ENCODE results near the gene INSR. TPM values are rescaled to one million over a fixed set of nuclear protein-coding genes. Genes with fewer than 3 reads are reported as not detected.

Gene INSR
- polyA plus RNA-seq, 1 of the 3 experiments (the other 2 are of a cell fraction), result 3.6 TPM

DNA sequence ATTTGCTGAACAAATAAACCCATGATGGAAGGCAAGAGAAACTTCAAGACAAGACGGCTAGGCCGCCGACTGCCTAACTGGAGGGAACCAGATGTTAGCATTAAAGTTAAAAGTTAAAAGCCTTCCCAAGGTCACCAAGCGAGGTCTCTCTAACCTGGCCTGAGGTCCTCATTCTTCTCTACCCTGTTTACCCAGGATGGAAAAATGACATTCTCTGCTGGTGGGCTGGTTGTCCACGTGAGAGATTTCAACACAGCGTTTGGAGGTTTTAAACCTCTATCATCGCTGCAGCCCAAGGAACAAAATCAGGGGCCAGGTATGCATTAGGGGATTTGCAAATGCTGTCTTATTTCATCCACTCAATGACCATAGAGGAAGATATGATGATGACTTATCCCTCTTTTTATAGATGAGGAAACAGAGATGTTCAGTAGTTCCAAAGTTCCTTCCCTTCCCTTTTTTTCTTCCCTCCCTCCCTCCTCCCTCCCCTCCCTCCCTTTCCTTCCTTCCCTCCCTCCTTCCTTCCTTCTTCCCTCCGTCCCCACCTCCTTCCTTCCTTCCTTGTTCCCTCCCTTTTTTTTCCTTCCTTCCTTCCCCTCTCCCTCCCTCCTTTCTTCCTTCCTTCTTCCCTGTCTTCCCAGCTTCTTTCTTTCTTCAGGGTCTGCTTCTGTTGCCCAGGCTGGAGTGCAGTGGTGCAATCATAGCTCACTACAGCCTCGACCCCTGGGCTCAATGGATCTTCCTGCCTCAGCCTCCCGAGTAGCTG, 79.7 kb downstream of the INSR start (continued):
- no peak for TF ChIP-seq NFIC (IDR thresholded peaks at IDR 0.05; ENCODE audit: borderline replicate concordance)
- no peak for TF ChIP-seq FOXM1 (IDR thresholded peaks at IDR 0.05; ENCODE audit: low read depth)
- TF ChIP-seq, protein P1, sequence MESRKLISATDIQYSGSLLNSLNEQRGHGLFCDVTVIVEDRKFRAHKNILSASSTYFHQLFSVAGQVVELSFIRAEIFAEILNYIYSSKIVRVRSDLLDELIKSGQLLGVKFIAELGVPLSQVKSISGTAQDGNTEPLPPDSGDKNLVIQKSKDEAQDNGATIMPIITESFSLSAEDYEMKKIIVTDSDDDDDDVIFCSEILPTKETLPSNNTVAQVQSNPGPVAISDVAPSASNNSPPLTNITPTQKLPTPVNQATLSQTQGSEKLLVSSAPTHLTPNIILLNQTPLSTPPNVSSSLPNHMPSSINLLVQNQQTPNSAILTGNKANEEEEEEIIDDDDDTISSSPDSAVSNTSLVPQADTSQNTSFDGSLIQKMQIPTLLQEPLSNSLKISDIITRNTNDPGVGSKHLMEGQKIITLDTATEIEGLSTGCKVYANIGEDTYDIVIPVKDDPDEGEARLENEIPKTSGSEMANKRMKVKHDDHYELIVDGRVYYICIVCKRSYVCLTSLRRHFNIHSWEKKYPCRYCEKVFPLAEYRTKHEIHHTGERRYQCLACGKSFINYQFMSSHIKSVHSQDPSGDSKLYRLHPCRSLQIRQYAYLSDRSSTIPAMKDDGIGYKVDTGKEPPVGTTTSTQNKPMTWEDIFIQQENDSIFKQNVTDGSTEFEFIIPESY (IDR thresholded peaks at IDR 0.05; ENCODE audit: borderline replicate concordance, low read depth), result no peak
- TF ChIP-seq TAF1 (IDR thresholded peaks at IDR 0.05; ENCODE audit: borderline replicate concordance, low read depth, low read length), result no peak
- TF ChIP-seq CTCF (IDR thresholded peaks at IDR 0.05), result no peak

- 85% methylated on average over 14 of the region's 14 CpGs for WGBS (ENCODE audit: low lambda C conversion rate)
- CTCF ChIA-PET, result no interaction called here
Observed at GRCh38 chr19:7213628-7214323, 80.4 kb downstream of the INSR start.

More at GRCh38 chr19:7213628-7214323, 80.4 kb downstream of the INSR start:
- Histone ChIP-seq H3K9me3 (no peaks in the 10 kb centered on the region), H3F3A (replicated peaks; ENCODE audit: insufficient read depth) (no peaks in the 10 kb centered on the region), H3K27me3 (ENCODE audit: insufficient read depth) (no peaks in the 10 kb centered on the region), H4K20me1 (ENCODE audit: insufficient read depth) (no peaks in the 10 kb centered on the region), H3K9me2 (no peaks in the 10 kb centered on the region), H2AFZ (ENCODE audit: low read depth) (no peak overlapping the region), H3K27ac (ENCODE audit: low read depth in 2 of 2, low read length in 1 of 2) (no peak overlapping the region), H3K9ac (no peak overlapping the region), H3K4me2 (no peak overlapping the region), H3K36me3 (replicated peaks in 1 of 2; ENCODE audit: control insufficient read depth in 1 of 2, insufficient read depth in 2 of 2, low read length in 1 of 2) (no peaks in the 10 kb centered on the region), H3K4me1 (ENCODE audit: control insufficient read depth in 1 of 2, insufficient read depth in 2 of 2, low read depth in 1 of 2, low read length in 1 of 2) (no peaks in the 10 kb centered on the region), H3K79me2 (ENCODE audit: insufficient read depth) (no peaks in the 10 kb centered on the region), H3K4me3 (ENCODE audit: low read depth in 2 of 2, low read length in 1 of 2) (no peak overlapping the region)
- TF ChIP-seq TAF1 (IDR thresholded peaks at IDR 0.05; ENCODE audit: borderline replicate concordance, low read depth, low read length), result no peak
- no peak for TF ChIP-seq GATA2 (CRISPR knock-in tag; IDR thresholded peaks at IDR 0.05)
- no peak for TF ChIP-seq JUND (IDR thresholded peaks at IDR 0.05)
- TF ChIP-seq MAX (IDR thresholded peaks at IDR 0.05; ENCODE audit: low read depth), result no peak
- no peak for TF ChIP-seq FOXM1 (IDR thresholded peaks at IDR 0.05; ENCODE audit: low read depth)
- DNase-seq, result no peak
- POLR2A ChIA-PET, result no interaction called here
